MM.1S (cell line): Measurements from ENCODE around the gene ZCCHC24.

Source experiments
- EZH2phosphoT487 ChIP-seq: fragments of 300-600 bp; sonication (generic); IDR thresholded peaks from 2 replicates; pipeline ENCODE4 v1.6.1; 2018; ENCODE audit warnings: antibody characterized with exemption, low read length
- TF ChIP-seq, protein P1 (sequence below): fragments of 300-600 bp; sonication (generic); IDR thresholded peaks from 2 replicates; pipeline ENCODE4 v1.5.1; 2016; ENCODE audit warnings: antibody characterized with exemption, low read length, mixed read lengths

DNA sequence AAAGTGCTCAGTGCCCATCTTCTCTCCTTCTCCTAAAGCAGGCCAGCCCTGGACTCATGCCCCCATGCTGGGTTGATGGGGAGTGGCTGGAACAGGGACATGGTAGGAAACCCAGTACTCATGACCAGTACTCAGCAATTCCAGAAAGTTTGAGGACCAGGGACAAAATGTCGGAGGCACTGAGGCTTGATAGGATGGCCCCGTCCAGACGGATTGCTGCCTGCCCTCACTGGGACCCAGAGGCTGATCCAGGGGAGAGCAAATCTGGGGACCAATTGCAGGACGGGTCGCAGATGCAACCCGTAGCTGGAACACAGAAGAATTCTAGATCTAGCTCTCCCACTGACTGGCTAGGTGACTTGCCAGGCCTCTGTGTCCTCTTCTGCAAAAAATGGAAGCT, 5.1 kb downstream of the ZCCHC24 start:
- no peak for TF ChIP-seq EZH2phosphoT487
- TF ChIP-seq, protein P1, sequence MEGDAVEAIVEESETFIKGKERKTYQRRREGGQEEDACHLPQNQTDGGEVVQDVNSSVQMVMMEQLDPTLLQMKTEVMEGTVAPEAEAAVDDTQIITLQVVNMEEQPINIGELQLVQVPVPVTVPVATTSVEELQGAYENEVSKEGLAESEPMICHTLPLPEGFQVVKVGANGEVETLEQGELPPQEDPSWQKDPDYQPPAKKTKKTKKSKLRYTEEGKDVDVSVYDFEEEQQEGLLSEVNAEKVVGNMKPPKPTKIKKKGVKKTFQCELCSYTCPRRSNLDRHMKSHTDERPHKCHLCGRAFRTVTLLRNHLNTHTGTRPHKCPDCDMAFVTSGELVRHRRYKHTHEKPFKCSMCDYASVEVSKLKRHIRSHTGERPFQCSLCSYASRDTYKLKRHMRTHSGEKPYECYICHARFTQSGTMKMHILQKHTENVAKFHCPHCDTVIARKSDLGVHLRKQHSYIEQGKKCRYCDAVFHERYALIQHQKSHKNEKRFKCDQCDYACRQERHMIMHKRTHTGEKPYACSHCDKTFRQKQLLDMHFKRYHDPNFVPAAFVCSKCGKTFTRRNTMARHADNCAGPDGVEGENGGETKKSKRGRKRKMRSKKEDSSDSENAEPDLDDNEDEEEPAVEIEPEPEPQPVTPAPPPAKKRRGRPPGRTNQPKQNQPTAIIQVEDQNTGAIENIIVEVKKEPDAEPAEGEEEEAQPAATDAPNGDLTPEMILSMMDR = no peak
